NCI-H2107 treated with DMSO at 0.1 percent for 48 hours (cell line): ENCODE measurements around the gene ZNF101.

Experiments used
- DNase-seq: peaks from one replicate; lab custom pipeline; 2025; ENCODE audit not compliant: unreplicated experiment; lab: John Stamatoyannopoulos, UW

The ZNF101 gene

GRCh38 chr19:19710506-19710905, 41.9 kb downstream of the ZNF101 start:
- no peak for DNase-seq

DNA sequence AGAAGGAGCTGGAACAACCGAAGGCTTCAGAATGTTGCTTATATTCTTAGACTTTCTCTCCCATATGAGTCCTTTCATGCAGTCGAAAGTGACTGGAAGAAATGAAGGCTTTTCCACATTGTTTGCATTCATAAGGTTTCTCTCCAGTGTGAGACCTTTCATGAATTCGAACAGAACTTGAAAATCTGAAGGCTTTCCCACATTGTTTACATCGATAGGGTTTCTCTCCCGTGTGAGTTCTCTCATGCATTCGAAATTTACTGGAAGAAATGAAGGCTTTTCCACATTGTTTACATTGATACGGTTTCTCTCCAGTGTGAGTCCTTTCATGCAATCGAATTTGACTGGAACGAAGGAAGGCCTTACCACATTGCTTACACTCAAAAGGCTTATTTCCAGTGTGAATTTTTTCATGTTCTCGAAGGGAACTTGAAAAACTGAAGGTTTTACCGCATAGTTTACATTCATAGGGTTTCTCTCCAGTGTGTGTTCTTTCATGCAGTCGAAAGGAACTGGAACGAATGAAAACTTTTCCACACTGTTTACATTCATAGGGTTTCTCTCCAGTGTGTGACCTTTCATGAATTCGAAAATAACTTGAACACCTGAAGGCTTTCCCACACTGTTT, 42.8 kb downstream of the ZNF101 start:
- no peak for DNase-seq

DNA sequence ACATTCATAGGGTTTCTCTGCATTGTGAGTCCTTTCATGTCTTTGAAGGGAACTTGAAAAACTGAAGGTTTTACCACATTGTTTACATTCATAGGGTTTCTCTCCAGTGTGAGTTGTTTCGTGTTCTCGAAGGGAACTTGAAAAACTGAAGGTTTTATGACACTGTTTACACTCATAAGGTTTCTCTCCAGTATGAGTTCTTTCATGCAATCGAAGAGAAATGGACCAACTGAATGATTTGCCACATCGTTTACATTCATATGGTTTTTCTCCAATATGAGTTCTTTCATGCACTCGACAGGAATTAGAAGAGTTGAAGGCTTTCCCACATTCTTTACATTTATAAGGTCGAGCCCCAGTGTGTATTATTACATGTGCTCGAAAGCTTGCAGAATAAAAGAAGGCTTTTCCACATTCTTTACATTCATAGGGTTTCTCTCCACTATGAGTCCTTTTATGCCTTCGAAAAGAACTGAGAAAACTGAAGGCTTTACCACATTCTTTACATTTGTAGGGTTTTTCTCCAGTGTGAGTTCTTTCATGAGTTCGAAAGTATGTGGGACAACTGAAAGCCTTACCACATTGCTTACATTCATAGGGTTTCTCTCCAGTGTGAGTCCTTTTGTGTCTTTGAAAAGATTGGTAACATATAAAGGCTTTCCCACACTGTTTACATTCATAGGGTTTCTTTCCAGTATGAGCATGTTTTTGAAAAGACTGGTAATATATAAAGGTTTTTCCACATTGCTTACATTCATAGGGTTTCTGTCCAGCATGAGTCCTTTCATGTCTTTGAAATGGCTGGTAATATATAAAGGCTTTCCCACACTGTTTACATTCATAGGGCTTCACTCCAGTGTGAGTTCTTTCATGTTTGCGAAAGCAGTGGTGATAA, 43.5 kb downstream of the ZNF101 start:
- no peak for DNase-seq

GRCh38 chr19:19719798-19720197, 51.2 kb downstream of the ZNF101 start:
- DNase-seq, result no peak

DNA sequence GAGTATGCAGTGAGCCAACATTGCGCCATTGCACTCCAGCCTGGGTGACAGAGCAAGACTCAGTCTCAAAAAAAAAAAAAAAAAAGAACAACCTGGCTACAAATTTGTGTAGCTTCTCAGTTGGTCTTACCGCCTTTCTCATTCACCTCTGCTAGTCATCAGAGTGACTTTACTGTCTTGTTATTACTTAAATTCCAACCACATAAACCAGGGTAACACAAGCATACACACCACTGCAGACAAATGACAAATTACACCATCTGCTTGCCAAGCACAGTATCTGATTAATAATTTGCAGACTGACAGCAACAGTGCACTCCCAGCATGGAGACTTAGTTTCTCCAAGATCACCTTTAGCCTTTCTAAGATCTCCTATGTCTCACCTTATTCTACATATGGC, 53.3 kb downstream of the ZNF101 start:
- no peak for DNase-seq

GRCh38 chr19:19732579-19733501, 64.2 kb downstream of the ZNF101 start, which contains the start of gene ZNF14:
Gene ZNF14, minus strand, starts transcription at chr19:19733112. Its CDS starts 154 bp downstream, at chr19:19732958.
- peak; percentile 73 for DNase-seq
